K562 (cell line): ENCODE measurements around the gene AHNAK. TPM values are rescaled to one million over a fixed set of nuclear protein-coding genes. Genes with fewer than 3 reads are reported as not detected.

Experiments
- CXXC5 ChIP-seq: fragments of 250-450 bp; sonication (Bioruptor Pico); IDR thresholded peaks from 2 replicates; pipeline ENCODE4 v1.8.0; 2022; ENCODE audit warnings: inconsistent platforms, mild to moderate bottlenecking, moderate library complexity
- EP300 ChIP-seq: IDR thresholded peaks from 2 replicates; pipeline ENCODE4 v1.6.1; 2012; ENCODE audit warnings: low read length, improper control_type of control experiment
- KDM1A ChIP-seq, 2 experiments: fragments of 450-650 bp; IDR thresholded peaks; 2 replicates each; pipeline ENCODE4 v1.6.1; 2016; ENCODE audit warnings: mild to moderate bottlenecking in 2 of 2
- KLF16 ChIP-seq: IDR thresholded peaks from 2 replicates; pipeline ENCODE4 v1.6.1; 2016; ENCODE audit warnings: antibody characterized with exemption
- NCOA4 ChIP-seq: fragments of 450-650 bp; IDR thresholded peaks from 2 replicates; pipeline ENCODE4 v1.6.1; 2018; ENCODE audit warnings: mild to moderate bottlenecking; ENCODE audit not compliant: partially characterized antibody
- PHB ChIP-seq: fragments of 250-450 bp; sonication (Bioruptor Pico); IDR thresholded peaks from 2 replicates; pipeline ENCODE4 v1.5.0; 2021
- RBFOX2 ChIP-seq: fragments of 200-400 bp; formaldehyde crosslinking; IDR thresholded peaks from 2 replicates; pipeline ENCODE4 v1.6.1; 2017; ENCODE audit warnings: low read depth, mild to moderate bottlenecking, low read length, moderate library complexity
- SLC30A9 ChIP-seq: fragments of 250-450 bp; sonication (Bioruptor Pico); IDR thresholded peaks from 2 replicates; pipeline ENCODE4 v1.8.0; 2022; ENCODE audit warnings: mild to moderate bottlenecking, moderate library complexity
- TSC22D4 ChIP-seq: fragments of 450-650 bp; IDR thresholded peaks from 2 replicates; pipeline ENCODE4 v1.6.1; 2016; ENCODE audit warnings: missing genetic modification characterization, missing biosample characterization, control low read depth
- ZNF253 ChIP-seq: fragments of 250-450 bp; sonication (Bioruptor Pico); conservative IDR thresholded peaks from 2 replicates; pipeline ENCODE4 v1.6.1; 2021; ENCODE audit warnings: mild to moderate bottlenecking
- ZNF3 ChIP-seq: fragments of 250-450 bp; sonication (Bioruptor Pico); IDR thresholded peaks from 2 replicates; pipeline ENCODE4 v1.5.0; 2021; ENCODE audit warnings: mild to moderate bottlenecking, moderate library complexity
- ZNF766 ChIP-seq: fragments of 200-800 bp; sonication (Bioruptor generic); conservative IDR thresholded peaks from 2 replicates; pipeline ENCODE4 v1.6.1; 2016; ENCODE audit warnings: missing genetic modification characterization, missing compliant biosample characterization
- ZSCAN29 ChIP-seq: fragments of 450-650 bp; IDR thresholded peaks from 2 replicates; pipeline ENCODE4 v1.6.1; 2017
- polyA plus RNA-seq, 8 experiments: library from polyadenylated mRNA; depleted of rRNA in 4 of 8; stranded (reverse) in 5 of 8; unstranded in 3 of 8; fragments of >200 nt; fragmentation: Nextera tagmentation in 2 of 8; fragmentation: Illumina TruSeq in 1 of 8; extraction: Ambion mirVana in 2 of 8; extraction: Trizol in 1 of 8; gene quantifications; 2 replicates each; pipeline versions ENCODE4 v1.2.1 to v1.2.3, GENCODE V29; 2011 to 2014; ENCODE audit warnings: inconsistent platforms in 1 of 8, missing spikeins in 1 of 8
- total RNA-seq, 7 experiments: library from RNA; depleted of rRNA in 6 of 7; stranded (reverse); fragments of >200 nt in 6 of 7; fragmentation: Illumina TruSeq in 2 of 7; extraction: Trizol in 2 of 7; gene quantifications; 2 replicates each; pipeline versions ENCODE4 v1.2.1 to v1.2.3, GENCODE V29; 2011 to 2021; ENCODE audit warnings: low replicate concordance in 1 of 7
- TF ChIP-seq, protein P1 (sequence below): sonication (generic); formaldehyde crosslinking; IDR thresholded peaks from 2 replicates; pipeline ENCODE4 v1.8.0; 2022; ENCODE audit warnings: missing genetic modification reagents, mild to moderate bottlenecking, borderline replicate concordance
- TF ChIP-seq, protein P2 (sequence below): fragments of 250-450 bp; sonication (Bioruptor Pico); IDR thresholded peaks from 2 replicates; pipeline ENCODE4 v1.6.1; 2021; ENCODE audit warnings: mild to moderate bottlenecking
- TF ChIP-seq, protein P3 (sequence below): IDR thresholded peaks from 3 replicates; pipeline ENCODE4 v1.6.1; 2011; ENCODE audit warnings: borderline replicate concordance, mild to moderate bottlenecking, moderate library complexity; ENCODE audit not compliant: insufficient read length; ENCODE audit errors: extremely low read depth
- TF ChIP-seq, protein P4 (sequence below): sonication (generic); formaldehyde crosslinking; IDR thresholded peaks from 2 replicates; pipeline ENCODE4 v1.4.0; 2020; ENCODE audit warnings: mild to moderate bottlenecking, missing genetic modification reagents
- TF ChIP-seq, protein P5 (sequence below): fragments of 450-650 bp; formaldehyde crosslinking; IDR thresholded peaks from 2 replicates; pipeline ENCODE4 v1.4.0; 2020; ENCODE audit warnings: mild to moderate bottlenecking, moderate library complexity

The AHNAK gene
- total and polyA plus RNA-seq, 9 of the 15 experiments (the other 6 are each of a cell fraction or from before 2014, with no cell fraction given), result 1.5 to 89.7 (median 45.0) TPM

DNA sequence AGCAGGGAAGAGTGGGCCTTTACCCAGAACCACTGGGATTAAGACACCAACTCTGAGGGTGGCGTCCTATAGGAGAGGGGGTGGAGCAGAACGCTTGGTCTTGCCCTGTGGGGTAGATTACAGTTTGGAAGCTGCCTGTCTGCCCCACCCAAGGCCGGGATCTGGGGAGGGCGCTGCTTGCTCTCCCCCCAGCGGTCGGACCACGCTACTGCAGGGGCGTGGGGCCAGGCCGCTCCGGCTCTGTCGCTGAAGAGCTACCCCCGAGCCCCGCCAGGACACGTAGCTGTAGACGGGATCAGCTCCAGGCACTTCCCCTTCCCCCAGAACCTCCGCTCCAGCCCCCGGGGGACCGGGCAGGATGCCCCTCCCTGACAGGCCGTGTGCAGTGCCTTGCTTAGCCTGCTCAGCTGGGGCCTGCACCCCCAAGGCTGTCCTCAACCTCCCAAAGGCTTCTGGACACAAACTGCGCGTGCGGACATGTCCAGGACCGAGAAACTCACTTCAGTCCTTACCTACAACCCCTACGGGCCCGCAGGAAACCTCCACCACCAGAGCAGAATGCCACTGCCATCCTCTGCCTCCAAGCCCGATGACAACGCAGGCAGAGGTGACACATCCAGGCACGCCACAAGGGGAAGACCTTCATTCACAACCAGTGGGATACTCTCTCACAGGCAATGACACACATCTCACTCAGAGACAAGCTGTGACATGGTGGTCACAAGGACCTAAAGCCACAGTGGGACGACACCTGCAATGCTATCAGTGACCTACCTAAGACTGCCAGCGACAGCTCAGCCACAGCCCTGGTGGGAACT is 3.6 kb downstream of the AHNAK start (continued):
- TF ChIP-seq, protein P1, sequence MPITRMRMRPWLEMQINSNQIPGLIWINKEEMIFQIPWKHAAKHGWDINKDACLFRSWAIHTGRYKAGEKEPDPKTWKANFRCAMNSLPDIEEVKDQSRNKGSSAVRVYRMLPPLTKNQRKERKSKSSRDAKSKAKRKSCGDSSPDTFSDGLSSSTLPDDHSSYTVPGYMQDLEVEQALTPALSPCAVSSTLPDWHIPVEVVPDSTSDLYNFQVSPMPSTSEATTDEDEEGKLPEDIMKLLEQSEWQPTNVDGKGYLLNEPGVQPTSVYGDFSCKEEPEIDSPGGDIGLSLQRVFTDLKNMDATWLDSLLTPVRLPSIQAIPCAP, result no peak
- TF ChIP-seq, protein P2, sequence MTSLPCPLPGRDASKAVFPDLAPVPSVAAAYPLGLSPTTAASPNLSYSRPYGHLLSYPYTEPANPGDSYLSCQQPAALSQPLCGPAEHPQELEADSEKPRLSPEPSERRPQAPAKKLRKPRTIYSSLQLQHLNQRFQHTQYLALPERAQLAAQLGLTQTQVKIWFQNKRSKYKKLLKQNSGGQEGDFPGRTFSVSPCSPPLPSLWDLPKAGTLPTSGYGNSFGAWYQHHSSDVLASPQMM (CRISPR knock-in tag), result no peak
- TF ChIP-seq SLC30A9 (no peak), TSC22D4 (tag) (no peak), ZSCAN29 (no peak), ZNF253 (CRISPR knock-in tag) (no peak), EP300 (0 out of 2 replicates have a peak, but pooled peaks have one; percentile 7), NCOA4 (no peak), ZNF766 (CRISPR knock-in tag) (no peak), ZNF3 (no peak), KDM1A (IDR thresholded peaks at IDR 0.05) (no peak), RBFOX2 (peak; percentile 41; the same call in 1 of the 2 replicates), PHB (CRISPR knock-in tag) (no peak), CXXC5 (CRISPR knock-in tag) (peak; percentile 63), KLF16 (peak; percentile 57; the same call in 1 of the 2 replicates)
- TF ChIP-seq, protein P3, sequence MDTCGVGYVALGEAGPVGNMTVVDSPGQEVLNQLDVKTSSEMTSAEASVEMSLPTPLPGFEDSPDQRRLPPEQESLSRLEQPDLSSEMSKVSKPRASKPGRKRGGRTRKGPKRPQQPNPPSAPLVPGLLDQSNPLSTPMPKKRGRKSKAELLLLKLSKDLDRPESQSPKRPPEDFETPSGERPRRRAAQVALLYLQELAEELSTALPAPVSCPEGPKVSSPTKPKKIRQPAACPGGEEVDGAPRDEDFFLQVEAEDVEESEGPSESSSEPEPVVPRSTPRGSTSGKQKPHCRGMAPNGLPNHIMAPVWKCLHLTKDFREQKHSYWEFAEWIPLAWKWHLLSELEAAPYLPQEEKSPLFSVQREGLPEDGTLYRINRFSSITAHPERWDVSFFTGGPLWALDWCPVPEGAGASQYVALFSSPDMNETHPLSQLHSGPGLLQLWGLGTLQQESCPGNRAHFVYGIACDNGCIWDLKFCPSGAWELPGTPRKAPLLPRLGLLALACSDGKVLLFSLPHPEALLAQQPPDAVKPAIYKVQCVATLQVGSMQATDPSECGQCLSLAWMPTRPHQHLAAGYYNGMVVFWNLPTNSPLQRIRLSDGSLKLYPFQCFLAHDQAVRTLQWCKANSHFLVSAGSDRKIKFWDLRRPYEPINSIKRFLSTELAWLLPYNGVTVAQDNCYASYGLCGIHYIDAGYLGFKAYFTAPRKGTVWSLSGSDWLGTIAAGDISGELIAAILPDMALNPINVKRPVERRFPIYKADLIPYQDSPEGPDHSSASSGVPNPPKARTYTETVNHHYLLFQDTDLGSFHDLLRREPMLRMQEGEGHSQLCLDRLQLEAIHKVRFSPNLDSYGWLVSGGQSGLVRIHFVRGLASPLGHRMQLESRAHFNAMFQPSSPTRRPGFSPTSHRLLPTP, result no peak
- TF ChIP-seq, protein P4, sequence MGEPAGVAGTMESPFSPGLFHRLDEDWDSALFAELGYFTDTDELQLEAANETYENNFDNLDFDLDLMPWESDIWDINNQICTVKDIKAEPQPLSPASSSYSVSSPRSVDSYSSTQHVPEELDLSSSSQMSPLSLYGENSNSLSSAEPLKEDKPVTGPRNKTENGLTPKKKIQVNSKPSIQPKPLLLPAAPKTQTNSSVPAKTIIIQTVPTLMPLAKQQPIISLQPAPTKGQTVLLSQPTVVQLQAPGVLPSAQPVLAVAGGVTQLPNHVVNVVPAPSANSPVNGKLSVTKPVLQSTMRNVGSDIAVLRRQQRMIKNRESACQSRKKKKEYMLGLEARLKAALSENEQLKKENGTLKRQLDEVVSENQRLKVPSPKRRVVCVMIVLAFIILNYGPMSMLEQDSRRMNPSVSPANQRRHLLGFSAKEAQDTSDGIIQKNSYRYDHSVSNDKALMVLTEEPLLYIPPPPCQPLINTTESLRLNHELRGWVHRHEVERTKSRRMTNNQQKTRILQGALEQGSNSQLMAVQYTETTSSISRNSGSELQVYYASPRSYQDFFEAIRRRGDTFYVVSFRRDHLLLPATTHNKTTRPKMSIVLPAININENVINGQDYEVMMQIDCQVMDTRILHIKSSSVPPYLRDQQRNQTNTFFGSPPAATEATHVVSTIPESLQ, result no peak; the same call in 1 of the 2 replicates
- TF ChIP-seq, protein P5, sequence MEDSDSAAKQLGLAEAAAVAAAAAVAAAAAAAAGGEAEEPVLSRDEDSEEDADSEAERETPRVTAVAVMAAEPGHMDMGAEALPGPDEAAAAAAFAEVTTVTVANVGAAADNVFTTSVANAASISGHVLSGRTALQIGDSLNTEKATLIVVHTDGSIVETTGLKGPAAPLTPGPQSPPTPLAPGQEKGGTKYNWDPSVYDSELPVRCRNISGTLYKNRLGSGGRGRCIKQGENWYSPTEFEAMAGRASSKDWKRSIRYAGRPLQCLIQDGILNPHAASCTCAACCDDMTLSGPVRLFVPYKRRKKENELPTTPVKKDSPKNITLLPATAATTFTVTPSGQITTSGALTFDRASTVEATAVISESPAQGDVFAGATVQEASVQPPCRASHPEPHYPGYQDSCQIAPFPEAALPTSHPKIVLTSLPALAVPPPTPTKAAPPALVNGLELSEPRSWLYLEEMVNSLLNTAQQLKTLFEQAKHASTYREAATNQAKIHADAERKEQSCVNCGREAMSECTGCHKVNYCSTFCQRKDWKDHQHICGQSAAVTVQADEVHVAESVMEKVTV (CRISPR knock-in tag), result peak; percentile 91
